Measurements from ENCODE around the gene EPS8.

DNA sequence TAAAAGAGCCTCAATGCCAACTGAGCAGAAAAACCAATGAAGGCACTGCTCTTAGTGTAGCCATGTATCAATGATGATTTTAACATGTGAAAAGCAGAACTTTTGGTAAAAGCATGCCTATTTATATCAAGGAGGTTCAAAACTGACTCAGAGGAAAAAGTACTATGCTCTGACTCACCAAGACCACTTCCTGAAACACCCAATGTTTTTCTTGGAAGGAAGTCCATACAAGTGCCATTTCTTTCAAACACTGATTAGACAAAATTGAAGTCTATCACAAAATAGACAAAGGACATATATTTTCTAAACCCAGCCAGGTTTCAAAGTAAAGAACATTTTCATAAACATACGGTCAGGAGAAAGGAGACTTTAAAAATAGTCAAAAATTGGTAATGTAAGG lies 88.6 kb downstream of the EPS8 start:
- TF ChIP-seq POLR2A (IDR thresholded peaks at IDR 0.05): no peak
- TF ChIP-seq, protein P1, sequence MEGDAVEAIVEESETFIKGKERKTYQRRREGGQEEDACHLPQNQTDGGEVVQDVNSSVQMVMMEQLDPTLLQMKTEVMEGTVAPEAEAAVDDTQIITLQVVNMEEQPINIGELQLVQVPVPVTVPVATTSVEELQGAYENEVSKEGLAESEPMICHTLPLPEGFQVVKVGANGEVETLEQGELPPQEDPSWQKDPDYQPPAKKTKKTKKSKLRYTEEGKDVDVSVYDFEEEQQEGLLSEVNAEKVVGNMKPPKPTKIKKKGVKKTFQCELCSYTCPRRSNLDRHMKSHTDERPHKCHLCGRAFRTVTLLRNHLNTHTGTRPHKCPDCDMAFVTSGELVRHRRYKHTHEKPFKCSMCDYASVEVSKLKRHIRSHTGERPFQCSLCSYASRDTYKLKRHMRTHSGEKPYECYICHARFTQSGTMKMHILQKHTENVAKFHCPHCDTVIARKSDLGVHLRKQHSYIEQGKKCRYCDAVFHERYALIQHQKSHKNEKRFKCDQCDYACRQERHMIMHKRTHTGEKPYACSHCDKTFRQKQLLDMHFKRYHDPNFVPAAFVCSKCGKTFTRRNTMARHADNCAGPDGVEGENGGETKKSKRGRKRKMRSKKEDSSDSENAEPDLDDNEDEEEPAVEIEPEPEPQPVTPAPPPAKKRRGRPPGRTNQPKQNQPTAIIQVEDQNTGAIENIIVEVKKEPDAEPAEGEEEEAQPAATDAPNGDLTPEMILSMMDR (IDR thresholded peaks at IDR 0.05): no peak

Measured in sigmoid colon (tissue), 3 donors.